ENCODE measurements around the gene SERP2. TPM values are rescaled to one million over a fixed set of nuclear protein-coding genes. Genes with fewer than 3 reads are reported as not detected.

SERP2 gene
- total and polyA plus RNA-seq, 2 of the 8 experiments (the other 6 are each of a cell fraction or from before 2014, with no cell fraction given): 2.0 to 2.3 TPM

DNA sequence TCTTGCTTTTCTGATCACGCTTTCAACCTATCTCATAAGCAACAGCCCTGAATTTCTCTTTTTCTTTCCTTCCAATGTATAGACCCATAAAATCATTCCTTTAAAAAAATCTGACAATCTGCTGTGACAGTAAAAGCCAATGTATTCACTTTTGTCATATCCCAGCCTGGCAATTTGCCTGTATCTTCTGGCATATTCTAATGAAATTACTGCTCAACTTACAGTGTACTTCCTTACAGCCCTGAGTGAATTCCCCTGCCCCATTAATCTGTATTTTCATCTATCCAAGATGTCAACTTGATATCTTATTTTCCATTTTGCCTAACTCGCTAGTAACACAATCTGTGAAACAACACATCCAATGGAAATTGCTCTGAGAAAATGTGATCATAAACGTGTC is 18.0 kb upstream of the SERP2 start:
- no peak overlapping the region for H4K8ac ChIP-seq (ENCODE audit: extremely low read depth, insufficient read depth, low read length)
- H3K56ac ChIP-seq (replicated peaks; ENCODE audit: insufficient read length, low read depth, low read length): no peak overlapping the region
- FAIRE-seq (no peak), DNase-seq (ENCODE audit: low read depth in 1 of 2, low spot score in 2 of 2) (no peak)
- ChIA-PET CTCF (ENCODE audit: partially characterized antibody) (no interaction called here), POLR2A (ENCODE audit: partially characterized antibody) (no interaction called here)
- H3K4ac ChIP-seq (replicated peaks; ENCODE audit: insufficient read length, low read depth, low read length): no peak overlapping the region
- no peaks in the 10 kb centered on the region for H3K79me1 ChIP-seq (ENCODE audit: low read depth, low read length)
- no peak overlapping the region for H2BK20ac ChIP-seq (ENCODE audit: low read length)
- H3K27ac ChIP-seq (ENCODE audit: low read depth, low read length): no peak overlapping the region
- H4K91ac ChIP-seq (replicated peaks; ENCODE audit: insufficient read length, low read length): no peak overlapping the region
- no peak overlapping the region for H2BK12ac ChIP-seq (ENCODE audit: low read depth, low read length)
- no peak overlapping the region for H2BK120ac ChIP-seq (replicated peaks; ENCODE audit: low read depth, low read length)
- H3K4me3 ChIP-seq (ENCODE audit: extremely low read depth in 1 of 4, insufficient read depth in 2 of 4, low read depth in 3 of 4, low read length in 4 of 4): no peak overlapping the region
- no peak overlapping the region for H3K18ac ChIP-seq (ENCODE audit: extremely low read depth, low read length)
- no peaks in the 10 kb centered on the region for H3K27me3 ChIP-seq (replicated peaks in 1 of 4; ENCODE audit: control insufficient read depth in 3 of 4, extremely low read depth in 1 of 4, insufficient read depth in 3 of 4, low read length in 3 of 4)
- H2AK5ac ChIP-seq (ENCODE audit: low read depth, low read length): no peak overlapping the region
- no peaks in the 10 kb centered on the region for H3K23me2 ChIP-seq (ENCODE audit: low read depth, low read length)
- no peak overlapping the region for H4K5ac ChIP-seq (ENCODE audit: insufficient read length, low read depth, low read length)
- no peak overlapping the region for H2AFZ ChIP-seq (ENCODE audit: low read length)
- H4K20me1 ChIP-seq (replicated peaks in 1 of 2; ENCODE audit: control insufficient read depth in 1 of 2, insufficient read depth in 2 of 2, low read length in 2 of 2): no peaks in the 10 kb centered on the region
- H2BK5ac ChIP-seq (ENCODE audit: low read depth, low read length): no peak overlapping the region
- H3K36me3 ChIP-seq (ENCODE audit: control insufficient read depth in 2 of 4, insufficient read depth in 4 of 4, low read length in 3 of 4): no peaks in the 10 kb centered on the region
- no peak overlapping the region for H3K14ac ChIP-seq (ENCODE audit: insufficient read length)
- H2BK15ac ChIP-seq (ENCODE audit: low read length): no peak overlapping the region
- WGBS, 2 experiments (ENCODE audit: extremely low coverage in 1 of 2, insufficient coverage in 1 of 2, insufficient read length in 1 of 2, insufficient replicate concordance in 2 of 2, low coverage in 1 of 2, low lambda C conversion rate in 2 of 2, missing lambda C conversion rate in 1 of 2): 86% methylated on average over 3 of the region's 3 CpGs; no CpG with 5 or more reads in 1 of the 2 experiments
- no peaks in the 10 kb centered on the region for H3K4me1 ChIP-seq (replicated peaks in 1 of 4; ENCODE audit: control insufficient read depth in 3 of 4, insufficient read depth in 4 of 4, low read length in 3 of 4)
- H3K23ac ChIP-seq (ENCODE audit: insufficient read length): no peak overlapping the region
- no peak overlapping the region for H3K4me2 ChIP-seq (ENCODE audit: insufficient read depth in 1 of 2, low read depth in 2 of 2, low read length in 2 of 2)
- H3K79me2 ChIP-seq (ENCODE audit: control insufficient read depth in 1 of 2, insufficient read depth in 2 of 2, low read length in 2 of 2): no peaks in the 10 kb centered on the region
- H3K9ac ChIP-seq (replicated peaks in 1 of 4; ENCODE audit: extremely low read depth in 1 of 4, low read depth in 3 of 4, low read length in 3 of 4): no peak overlapping the region
- H3K9me3 ChIP-seq (ENCODE audit: insufficient read depth in 2 of 2, low read depth in 1 of 2, low read length in 1 of 2): no peaks in the 10 kb centered on the region
- TF ChIP-seq, protein P1, sequence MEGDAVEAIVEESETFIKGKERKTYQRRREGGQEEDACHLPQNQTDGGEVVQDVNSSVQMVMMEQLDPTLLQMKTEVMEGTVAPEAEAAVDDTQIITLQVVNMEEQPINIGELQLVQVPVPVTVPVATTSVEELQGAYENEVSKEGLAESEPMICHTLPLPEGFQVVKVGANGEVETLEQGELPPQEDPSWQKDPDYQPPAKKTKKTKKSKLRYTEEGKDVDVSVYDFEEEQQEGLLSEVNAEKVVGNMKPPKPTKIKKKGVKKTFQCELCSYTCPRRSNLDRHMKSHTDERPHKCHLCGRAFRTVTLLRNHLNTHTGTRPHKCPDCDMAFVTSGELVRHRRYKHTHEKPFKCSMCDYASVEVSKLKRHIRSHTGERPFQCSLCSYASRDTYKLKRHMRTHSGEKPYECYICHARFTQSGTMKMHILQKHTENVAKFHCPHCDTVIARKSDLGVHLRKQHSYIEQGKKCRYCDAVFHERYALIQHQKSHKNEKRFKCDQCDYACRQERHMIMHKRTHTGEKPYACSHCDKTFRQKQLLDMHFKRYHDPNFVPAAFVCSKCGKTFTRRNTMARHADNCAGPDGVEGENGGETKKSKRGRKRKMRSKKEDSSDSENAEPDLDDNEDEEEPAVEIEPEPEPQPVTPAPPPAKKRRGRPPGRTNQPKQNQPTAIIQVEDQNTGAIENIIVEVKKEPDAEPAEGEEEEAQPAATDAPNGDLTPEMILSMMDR (IDR thresholded peaks at IDR 0.05; ENCODE audit: control extremely low read depth in 1 of 3, insufficient read depth in 1 of 3, low read depth in 1 of 3, low read length in 3 of 3): no peak
- TF ChIP-seq MAFK (IDR thresholded peaks at IDR 0.05; ENCODE audit: low read depth, low read length) (no peak), HDAC6 (IDR thresholded peaks at IDR 0.05; ENCODE audit: low read depth, low read length) (no peak), NRF1 (IDR thresholded peaks at IDR 0.05; ENCODE audit: low read depth, low read length) (no peak), SP4 (IDR thresholded peaks at IDR 0.05; ENCODE audit: low read length) (no peak), CREB1 (IDR thresholded peaks at IDR 0.05) (no peak), KDM1A (IDR thresholded peaks at IDR 0.05; ENCODE audit: borderline replicate concordance, low read length) (no peak), CEBPB (IDR thresholded peaks at IDR 0.05; ENCODE audit: low read depth, low read length) (no peak), BACH1 (IDR thresholded peaks at IDR 0.05; ENCODE audit: low read length) (no peak), TEAD4 (IDR thresholded peaks at IDR 0.05; ENCODE audit: low read depth, low read length) (no peak), MAX (IDR thresholded peaks at IDR 0.05) (no peak), FOSL1 (IDR thresholded peaks at IDR 0.05; ENCODE audit: insufficient read depth, low read depth, low read length) (no peak)
- TF ChIP-seq, protein P2, sequence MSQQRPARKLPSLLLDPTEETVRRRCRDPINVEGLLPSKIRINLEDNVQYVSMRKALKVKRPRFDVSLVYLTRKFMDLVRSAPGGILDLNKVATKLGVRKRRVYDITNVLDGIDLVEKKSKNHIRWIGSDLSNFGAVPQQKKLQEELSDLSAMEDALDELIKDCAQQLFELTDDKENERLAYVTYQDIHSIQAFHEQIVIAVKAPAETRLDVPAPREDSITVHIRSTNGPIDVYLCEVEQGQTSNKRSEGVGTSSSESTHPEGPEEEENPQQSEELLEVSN (IDR thresholded peaks at IDR 0.05): no peak
